Activated naive CD8-positive, alpha-beta T cell treated with anti-CD3 and anti-CD28 coated beads, Interleukin-2, amount 50 U/mL, for 16 hours (primary cell): Measurements from ENCODE around the gene PLEKHD1.
A peak's percentile ranks its signal among the peaks of the same experiment; 100 is the strongest.

Experiments used
- DNase-seq: peaks from one replicate; pipeline ENCODE4 v3.0.0-alpha.2; 2020; ENCODE audit warnings: low read depth, low spot score

The PLEKHD1 gene

GRCh38 chr14:69547701-69548348, 63.3 kb downstream of the PLEKHD1 start:
- no peak for DNase-seq

GRCh38 chr14:69548566-69548965, 64.0 kb downstream of the PLEKHD1 start:
- DNase-seq: no peak

GRCh38 chr14:69551511-69551910, 67.0 kb downstream of the PLEKHD1 start:
- no peak for DNase-seq

GRCh38 chr14:69553252-69553651, 68.7 kb downstream of the PLEKHD1 start:
- DNase-seq: no peak

- DNase-seq: no peak
These were observed 70.0 kb downstream of the PLEKHD1 start for GRCh38 chr14:69554500-69554899.

- no peak for DNase-seq
These were observed 74.2 kb downstream of the PLEKHD1 start for GRCh38 chr14:69558774-69559173.

DNA sequence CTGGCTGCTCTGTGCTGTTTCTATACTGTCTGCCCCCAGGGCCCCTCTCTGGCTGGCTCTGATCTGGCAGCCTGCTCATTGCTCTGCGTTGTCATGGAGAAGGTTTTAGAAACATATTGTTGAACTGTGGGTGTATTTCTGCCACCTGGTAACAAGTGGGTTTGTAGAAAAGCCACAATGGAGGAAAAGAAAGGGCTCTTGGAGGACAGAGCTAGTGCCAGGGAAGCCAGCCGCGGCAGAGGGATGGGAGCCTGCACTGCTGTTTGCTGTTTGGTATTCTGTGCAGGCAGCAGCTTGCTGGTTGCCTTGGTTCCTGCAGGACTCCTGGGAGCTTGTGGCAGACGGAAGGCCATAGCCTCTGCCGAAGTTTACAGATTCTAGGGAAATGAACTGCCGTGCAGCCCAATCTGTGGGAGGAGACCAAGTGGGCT, 75.1 kb downstream of the PLEKHD1 start:
- no peak for DNase-seq

DNA sequence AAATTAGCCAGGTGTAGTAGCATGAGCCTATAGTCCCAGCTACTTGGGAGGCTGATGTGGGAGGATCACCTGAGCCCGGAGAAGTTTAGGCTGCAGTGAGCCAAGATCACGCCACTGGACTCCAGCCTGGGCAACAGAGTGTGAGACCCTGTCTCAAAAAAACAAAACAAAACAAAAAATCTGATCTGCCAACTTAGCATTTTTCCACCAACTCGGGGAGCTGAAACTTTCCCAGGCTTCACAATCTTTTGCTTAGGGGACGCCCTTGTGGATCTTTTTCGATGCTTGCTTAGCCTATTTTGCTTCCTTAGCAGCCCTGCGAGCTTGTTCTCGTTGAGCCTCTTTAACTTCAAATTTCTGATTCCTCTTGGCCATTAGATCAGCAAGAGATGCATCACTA, 76.3 kb downstream of the PLEKHD1 start:
- DNase-seq: no peak

- no peak for DNase-seq
These were observed 77.4 kb downstream of the PLEKHD1 start for GRCh38 chr14:69561893-69562292.

DNA sequence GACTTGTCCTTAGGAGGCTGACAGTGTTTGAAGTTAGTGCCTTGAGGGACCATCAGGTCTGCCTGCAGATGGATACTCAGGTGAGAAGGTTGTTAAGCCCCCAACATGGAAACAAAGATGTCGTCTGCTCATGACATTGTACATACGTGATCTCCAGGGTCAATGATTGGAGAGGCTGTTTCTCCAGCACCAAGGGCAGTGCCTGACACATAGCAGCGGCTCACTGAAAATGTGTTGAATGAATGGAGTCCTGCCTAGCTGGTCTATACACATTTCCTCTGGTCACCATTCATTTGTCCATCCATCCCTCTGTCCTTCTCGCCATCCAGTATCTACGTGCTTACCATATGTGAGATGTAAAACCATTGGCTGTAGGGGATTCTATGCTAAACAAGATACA, 83.0 kb downstream of the PLEKHD1 start:
- no peak for DNase-seq

DNA sequence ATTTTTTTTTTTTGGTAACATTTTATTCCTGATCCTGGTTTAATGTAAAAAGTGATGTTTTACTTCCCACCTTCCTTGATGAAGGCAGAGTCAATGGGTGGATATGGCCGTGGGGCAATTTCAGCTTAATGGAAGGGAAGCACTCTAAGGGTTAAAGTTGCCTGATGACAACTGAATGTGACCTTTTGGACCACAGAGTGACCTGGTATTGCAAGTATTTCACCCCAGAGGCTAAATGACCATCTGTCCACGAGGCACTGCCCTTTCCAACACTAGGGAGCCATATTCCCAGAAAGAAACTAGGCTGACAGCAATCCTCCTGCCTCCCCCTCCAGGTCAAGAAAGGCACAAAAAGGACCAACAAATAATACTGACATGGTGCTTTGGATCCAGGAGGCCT, 85.3 kb downstream of the PLEKHD1 start:
- no peak for DNase-seq

DNA sequence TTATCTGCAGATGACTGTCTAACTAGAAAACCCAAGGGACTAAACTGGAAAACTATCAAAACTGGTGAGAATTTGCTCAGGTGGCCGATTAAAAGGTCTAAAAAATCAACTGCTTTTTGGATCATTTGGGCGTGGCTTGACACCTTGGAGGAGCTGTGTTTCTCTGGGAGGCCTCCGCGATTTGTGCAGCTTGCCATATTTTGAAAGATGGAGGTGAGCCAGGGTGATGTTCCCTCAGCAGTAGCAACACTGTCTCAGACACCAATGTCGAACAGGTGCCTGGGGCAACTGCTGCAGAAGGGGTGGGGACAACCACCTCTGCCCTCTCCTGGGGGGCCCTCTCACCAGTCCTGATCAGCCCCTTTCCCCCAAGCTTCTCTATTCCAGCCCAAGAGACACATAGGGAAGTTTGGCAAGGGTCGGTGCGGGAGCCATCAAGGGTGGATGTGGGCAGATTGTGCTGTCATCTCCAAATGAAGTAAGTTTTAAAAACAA, 86.4 kb downstream of the PLEKHD1 start:
- DNase-seq: no peak

DNA sequence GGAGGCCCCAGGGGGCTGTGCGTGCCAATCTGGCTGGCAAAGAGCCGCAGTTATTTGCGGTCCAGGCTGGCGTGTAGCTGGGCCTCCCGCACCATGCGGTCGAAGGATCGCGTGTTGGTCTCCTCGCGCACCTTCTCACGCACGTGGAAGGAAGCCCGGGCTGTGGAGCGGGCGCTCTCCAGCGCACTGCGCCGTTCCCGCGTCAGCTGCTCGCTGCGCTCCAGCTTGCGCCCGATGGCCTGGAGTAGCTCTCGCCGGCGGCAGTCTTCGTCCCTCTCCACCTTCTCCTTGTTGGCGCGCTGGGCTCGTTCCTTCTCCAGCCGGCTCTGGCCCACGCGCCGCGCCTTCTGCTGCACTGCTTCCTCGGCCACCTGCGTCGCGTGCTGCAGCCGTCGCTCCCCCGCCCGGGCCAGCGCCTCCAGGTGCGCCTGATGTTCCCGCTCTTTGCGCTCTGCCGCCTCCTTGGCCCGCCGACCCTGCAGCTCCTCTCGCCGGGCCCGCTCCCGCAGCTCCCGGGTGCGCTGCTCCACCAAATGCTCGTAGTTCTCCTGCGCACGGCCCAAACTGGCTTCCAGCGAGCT, 87.0 kb downstream of the PLEKHD1 start:
- DNase-seq: no peak

DNA sequence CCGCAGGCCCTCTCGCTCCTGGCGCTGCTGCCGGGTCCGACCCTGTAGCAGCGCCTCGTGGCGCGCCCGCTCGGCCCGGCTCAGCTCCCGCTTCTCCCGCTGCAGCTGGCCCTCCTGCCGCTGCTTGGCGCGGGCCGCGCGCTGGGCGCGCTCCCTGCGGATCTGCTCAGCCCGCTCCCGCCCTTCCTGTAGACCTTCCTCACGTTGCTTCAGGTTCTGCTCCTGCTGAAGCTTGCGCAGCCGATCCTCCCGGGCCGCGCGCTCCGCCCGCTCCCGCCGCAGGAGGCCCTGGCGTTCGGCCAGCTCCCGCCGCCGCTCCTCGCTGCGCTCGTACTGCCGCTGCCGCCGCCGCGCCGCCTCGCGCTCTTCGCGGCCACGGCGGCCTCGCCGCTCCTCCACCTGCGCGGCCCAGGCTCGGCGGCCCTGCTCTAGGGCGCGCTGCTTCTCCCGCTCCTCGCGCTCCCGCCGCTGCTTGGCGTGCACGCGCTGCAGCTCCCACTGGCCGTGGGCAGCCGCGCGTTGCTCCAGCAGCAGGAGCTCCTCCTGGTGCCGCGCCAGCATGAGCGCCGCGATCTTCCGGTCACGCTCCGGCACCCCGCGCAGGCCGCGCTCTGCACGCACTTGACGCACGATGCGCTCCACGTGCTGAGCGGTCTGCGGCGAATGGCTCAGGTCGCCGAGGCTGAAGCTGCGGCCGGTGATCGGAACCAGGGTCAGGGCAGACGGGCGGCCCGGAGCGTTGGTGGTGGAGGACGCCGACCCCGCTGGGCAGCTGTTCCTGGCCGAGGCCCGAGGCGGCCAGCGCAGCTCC, 87.7 kb downstream of the PLEKHD1 start:
- no peak for DNase-seq

- DNase-seq: no peak
These were observed 88.3 kb downstream of the PLEKHD1 start for GRCh38 chr14:69572841-69573135.

DNA sequence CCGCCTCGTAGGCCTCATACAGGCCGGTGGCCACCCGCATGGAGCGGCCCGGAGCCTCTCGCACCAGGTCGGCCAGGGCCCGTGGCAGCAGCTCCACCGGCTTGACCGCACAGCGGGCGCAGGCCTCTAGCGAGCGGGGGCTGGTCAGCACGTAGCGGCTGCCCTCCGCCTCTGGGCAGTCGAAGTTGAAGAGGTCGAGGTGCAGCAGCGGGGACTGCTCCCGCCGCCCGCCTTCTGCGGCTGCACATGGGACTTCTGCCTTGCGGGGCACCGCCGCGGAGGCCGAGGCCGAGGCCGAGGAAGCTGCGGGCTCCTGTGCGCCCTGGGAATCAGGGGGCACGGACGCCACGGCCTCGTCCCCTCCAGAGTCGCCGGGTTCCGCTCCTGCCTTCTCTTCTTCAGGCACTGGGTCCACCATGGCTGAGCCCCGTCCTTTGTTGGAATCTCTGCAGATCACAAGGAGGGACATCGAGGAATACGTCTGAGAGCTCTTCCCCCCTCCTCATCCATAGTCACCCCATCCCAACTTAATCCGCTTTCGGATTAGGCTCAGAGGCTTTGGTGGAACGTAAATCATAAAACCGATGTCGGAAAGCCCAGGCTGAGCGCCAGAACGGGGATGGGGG, 88.8 kb downstream of the PLEKHD1 start:
- no peak for DNase-seq

DNA sequence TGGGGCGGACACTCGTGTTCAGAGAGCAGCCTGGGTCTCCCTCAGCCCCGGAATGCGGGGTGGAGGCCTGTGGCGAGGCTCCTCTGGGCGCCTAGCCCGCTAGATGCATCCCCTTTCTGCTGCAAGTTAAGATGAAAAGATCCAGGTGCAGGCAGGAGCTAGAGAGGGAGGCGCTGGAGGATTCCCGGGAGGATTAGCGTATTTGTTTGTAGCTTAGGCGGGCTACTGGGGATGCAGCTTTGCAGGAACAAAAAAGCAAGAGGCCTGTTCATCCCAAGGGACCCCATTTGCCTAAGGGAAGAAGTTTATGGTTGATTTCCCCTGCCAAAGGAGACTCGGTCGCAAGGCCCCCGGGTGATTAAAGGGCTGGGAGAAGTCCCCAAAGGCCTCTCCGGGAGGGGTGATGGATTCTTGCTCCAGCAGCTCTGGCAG, 89.3 kb downstream of the PLEKHD1 start:
- DNase-seq: no peak

- DNase-seq: peak; percentile 55
These were observed 89.9 kb downstream of the PLEKHD1 start, which contains the start of gene CCDC177 for GRCh38 chr14:69574263-69574953. CCDC177 (minus strand) TSS chr14:69574871; CDS start chr14:69573622, 1,249 bp downstream.

GRCh38 chr14:69574954-69575295, 90.4 kb downstream of the PLEKHD1 start:
- DNase-seq: no peak

DNA sequence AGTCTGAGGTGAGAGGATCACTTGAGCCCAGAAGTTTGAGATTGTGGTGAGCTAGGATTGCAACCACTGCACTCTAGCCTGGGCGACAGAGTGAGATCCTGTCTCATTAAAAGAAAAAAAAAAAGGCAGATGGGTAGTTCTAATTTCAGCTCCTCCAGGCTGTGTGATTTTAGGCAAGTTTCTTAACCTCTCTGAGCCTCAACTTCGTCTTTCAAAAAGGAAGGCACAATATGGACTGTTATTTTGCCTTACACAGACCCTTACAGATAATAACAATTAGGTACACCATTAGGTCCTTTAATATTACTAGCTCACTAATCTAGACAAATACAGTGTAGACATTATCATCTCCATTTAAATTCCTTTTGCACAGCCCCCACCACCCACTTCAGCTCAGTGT, 94.9 kb downstream of the PLEKHD1 start:
- DNase-seq: no peak

DNA sequence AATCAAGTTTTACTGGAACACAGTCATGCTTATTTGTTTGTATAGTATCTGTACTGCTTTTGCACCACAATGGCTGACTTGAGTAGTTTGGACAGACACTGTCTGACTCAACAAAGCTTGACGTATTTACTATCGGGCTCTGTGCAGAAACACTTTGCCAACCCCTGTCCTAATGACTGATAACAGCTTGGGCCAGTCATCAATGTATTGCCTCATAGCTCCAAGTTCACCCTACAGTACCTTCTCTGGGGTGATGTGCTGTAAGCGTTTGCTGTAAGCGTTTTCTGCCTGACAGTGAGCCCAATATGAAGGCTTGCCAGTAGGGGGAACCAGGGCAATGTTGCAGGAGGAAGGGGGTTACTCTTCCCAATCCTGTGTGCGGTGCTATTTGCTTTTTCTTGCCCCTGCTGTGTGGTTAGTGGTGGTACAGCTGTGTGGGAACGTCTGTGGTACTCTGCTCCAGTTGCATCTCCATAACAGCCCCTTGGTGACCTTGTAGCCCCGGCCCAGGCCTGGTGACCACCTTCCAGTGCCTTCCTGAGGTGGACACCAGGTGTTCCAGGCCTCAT, 95.6 kb downstream of the PLEKHD1 start:
- DNase-seq: no peak
